HG03135 (cell line): ENCODE data around the gene SIRPD.
"Not testable (repeated sequence)": the region's sequence is repeated elsewhere in the genome, so short reads cannot be mapped to it uniquely, and the experiment has no call there.

Source experiments
- ATAC-seq: cut with Tn5 transposase; IDR thresholded peaks from one replicate; pipeline ENCODE4 v1.9.1; 2021; ENCODE audit warnings: mild to moderate bottlenecking, moderate library complexity; ENCODE audit not compliant: unreplicated experiment

SIRPD gene

GRCh38 chr20:1497371-1497770 is 60.1 kb downstream of the SIRPD start:
- ATAC-seq = not testable (repeated sequence)

- no peak for ATAC-seq
These were observed 60.6 kb downstream of the SIRPD start for GRCh38 chr20:1496930-1497329.

DNA sequence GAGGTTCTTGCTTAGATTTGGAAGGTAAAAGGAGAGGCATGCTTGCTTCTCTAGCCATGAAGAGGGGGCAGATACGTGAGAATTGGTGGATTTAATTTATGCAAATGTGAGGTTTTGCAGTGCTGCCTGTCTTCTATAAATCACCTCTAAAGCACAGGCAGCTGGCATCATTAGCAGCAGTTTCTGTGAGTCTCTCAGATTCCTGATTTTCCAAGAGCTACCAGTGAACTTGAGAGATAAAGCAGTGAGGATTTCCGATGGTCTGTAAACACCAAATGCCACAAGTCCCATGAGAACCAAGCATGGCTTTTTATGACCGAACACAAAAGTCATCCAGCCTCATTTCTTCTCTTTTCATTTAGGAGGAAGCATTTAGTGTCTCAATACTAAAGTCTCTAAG is 63.1 kb downstream of the SIRPD start:
- no peak for ATAC-seq

DNA sequence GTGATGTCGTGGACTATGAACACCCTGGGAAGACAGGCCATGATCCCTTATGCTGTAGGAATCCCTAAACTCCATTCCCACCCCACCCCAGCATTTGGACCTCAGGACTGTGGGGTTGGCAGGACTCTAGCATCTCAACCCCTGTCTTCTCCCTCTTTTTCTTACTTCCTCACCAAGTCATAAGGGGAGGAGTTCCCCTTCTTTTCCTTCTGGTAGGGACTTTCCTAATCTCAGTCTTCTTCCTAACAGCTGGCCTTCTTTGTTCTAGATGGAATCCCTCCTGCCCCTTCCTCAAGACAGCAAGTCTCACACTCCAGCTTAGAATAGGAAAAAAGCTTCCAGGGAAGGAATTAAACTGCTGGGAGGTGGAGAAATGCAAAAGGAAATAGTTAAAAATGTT is 64.0 kb downstream of the SIRPD start:
- no peak for ATAC-seq

DNA sequence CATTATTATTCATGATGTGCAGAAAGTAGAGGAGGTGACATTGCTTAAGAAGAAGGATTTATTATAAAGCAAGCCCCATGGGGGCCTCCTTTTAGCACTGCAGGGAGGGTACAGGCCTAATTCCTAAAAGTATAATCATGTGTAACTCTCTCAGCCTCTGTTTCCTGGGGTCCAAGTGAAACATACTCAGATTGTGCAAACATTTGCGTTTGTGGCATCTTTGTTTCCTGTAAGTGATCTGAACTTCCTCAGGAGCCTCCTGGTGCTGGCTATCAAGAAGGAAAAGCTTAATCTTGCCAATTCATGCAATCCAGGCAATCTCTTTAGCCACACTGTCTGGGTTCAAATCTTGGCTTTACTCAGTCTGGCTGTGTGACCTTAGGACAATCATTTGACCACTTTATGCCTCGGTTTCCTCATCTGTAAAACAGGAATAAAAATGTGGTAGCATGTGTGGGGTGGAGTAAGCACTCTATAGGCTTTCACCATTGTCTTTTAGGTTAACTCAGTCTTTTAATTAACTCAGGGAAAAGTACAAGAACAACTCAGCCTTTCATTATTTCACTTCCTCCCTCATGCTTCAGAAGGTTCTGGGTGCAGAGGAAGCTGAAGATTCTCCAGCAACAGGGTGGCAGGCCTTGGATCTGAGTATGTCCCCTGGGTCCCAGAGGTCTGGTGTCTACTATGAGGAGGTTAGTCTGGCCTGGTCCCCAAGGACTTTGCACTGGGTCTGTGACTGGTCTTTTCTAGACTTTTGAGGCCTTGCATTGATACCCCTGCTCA is 65.5 kb downstream of the SIRPD start:
- no peak for ATAC-seq

DNA sequence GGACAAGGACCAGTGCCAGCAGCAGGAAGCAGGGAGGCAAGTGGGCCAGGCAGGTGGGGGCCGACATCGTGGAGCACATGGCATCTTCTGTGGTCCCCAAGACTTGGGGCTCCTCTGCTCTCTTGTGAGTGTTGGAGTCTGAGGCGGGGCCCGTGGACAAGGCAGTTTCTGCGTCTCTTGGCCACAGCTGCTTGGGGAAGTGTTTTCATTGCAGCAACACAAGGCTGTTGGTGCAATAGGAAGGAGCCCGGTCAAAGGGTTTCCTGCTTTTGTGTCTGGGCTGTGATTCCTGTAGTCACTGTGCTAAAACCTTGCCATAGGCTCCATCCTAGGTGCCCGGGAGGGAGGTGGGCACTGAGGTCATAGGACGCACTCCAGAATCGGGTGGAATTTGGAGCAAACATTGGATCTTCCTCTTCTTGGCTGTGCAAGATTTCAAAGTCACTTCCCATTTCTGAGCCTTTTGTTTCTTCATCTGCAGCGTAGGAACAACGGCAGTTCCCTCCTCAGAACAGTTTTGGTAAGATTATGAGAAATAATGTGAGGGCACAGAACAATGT is 66.1 kb downstream of the SIRPD start, which contains the start of gene SIRPB2:
TSS of gene SIRPB2 (minus strand) at position 140 of the 560 bp plus-strand sequence. CDS start at position 79, 61 bp downstream.
- no peak for ATAC-seq

GRCh38 chr20:1490643-1491195 is 66.8 kb downstream of the SIRPD start:
- ATAC-seq = no peak

DNA sequence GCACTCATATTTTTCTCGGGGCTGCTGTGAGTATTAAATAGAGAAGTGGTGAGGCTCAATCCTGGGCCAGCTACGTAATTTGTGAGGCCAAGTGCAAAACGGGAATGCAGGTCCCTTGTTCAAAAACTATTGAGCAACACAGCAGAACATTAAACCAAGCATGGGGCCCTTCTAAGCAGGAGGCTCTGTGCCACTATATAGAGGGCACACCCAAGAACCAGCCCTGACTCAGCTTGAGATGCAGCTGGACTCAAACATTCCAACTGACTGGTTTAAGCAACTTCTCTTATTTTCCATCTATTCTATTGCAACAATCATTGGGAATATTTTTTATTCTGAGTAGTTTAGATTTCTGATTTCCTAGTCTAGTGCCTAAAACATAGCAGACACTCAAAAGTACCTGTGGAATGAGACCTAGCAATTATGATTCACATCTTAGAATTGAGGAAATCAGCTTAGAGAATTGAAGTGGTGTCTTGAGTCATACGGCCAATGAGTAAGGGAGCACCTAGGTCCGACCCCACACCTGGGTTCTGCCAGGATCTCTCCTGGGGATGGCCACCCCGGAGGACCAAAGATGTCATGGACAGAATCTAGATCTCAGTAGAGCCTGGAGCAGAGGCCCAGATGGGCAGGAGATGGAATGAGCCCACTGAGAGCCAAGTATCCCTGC is 67.6 kb downstream of the SIRPD start:
- no peak for ATAC-seq

- no peak for ATAC-seq
These were observed 68.2 kb downstream of the SIRPD start for GRCh38 chr20:1489325-1489724.

DNA sequence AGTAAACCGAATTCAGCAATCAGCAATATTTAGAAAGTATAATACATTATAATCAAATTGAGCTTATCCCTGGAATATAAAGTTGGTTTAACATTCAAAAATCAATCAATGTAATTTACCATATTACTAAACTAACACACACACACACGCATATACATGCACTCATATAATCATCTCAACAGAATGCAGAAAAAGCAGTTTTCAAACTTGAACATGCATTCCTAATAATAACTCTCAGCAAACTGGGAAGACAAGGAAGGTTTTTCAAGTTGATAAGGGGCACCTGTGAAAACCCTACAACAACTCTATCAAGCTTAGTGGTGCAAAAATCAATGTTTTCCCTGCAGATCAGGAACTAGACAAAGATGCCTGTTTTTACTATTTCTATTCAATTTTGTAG is 70.9 kb downstream of the SIRPD start:
- no peak for ATAC-seq

DNA sequence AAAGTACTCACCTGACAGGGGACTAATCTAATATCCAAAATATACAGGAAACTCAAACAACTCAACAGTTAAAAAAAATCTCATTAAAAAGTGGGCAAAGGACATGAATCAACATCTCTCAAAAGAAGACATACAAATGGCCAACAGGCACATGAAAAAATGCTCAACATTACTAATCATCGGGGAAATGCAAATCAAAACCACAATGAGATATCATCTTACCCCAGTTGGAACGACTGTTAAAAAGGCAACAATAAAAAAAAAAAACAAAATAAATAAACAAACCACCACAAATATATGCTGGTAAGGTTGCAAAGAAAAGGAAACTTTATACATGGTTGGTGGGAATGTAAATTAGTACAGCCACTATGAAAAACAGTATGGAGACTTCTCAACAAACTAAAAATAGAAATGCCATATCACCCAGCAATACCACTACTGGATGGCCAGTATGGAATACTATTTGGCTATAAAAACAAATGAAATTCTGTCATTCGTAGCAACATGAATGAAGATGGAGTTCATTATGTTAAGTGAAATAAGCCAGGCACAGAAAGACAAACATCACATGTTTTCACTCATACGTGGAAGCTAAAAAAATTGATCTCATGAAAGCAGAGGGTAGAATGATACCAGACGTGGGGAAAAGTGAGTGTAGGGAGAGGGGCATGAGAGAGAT is 72.9 kb downstream of the SIRPD start:
- no peak for ATAC-seq
